ENCODE data around the gene PPP2R5C.

The PPP2R5C gene

DNA sequence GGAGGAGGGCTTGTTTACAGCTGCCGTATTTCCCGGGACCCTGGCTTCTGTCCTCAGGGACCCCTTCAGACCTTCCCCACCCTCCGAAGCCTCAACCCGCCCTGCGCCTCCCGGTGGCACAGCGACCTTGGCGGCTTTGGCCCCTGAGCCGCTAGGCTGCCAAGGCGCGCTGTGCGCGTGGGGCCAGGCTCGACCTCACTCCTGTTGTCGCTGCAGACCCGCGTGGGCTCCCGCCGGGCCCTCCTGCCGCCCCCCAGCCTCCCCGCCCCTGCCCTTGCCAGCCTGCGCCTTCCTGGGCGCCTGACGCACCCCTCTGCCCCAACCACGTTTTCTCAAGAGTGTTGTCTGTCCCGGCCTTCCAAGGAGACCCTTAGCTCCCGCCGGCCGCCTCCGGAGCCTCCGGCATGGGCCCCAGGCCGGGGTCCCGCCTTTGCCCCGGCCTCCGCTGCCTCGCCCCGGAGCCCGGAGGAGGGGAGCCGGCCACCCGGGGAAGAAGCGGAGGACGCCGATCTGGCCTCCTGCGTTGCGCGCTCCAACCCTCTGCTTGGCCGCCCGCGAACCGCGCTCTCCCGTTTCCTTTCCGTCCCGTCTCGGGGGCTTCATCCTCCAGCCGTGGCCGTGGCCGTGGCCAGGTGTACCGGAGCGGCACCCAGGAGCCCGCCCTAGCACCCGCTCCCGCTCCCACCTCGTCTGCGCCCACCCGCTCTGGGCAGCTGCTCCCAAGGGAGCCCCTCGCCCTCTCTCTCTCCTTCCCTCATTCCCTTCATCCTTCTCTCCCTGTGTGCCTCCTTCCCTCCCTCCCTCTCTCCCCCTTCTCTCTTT, 19.9 kb downstream of the PPP2R5C start:
- DNase-seq: no peak
- no peaks in the 10 kb centered on the region for H3K9me3 ChIP-seq (ENCODE audit: insufficient read depth, low read depth, low read length)
- H3K79me1 ChIP-seq (ENCODE audit: low read length): no peaks in the 10 kb centered on the region
- H4K12ac ChIP-seq (ENCODE audit: low read depth, low read length): no peak overlapping the region
- no peak overlapping the region for H4K91ac ChIP-seq (ENCODE audit: low read depth, low read length)
- no peak overlapping the region for H2BK5ac ChIP-seq (ENCODE audit: low read depth, low read length, poor library complexity)
- H3K9ac ChIP-seq (ENCODE audit: low read length): no peak overlapping the region
- H3K27me3 ChIP-seq (ENCODE audit: insufficient read depth, low read length): peaks cover 21% of the 10 kb centered on the region
- no peak overlapping the region for H3K23ac ChIP-seq (ENCODE audit: low read length)
- H3K27ac ChIP-seq (ENCODE audit: low read depth, low read length): no peak overlapping the region
- no peak overlapping the region for H2BK12ac ChIP-seq (ENCODE audit: low read length)
- WGBS (ENCODE audit: extremely low coverage, insufficient coverage, insufficient read length): no CpG with 5 or more reads among the region's 67 CpGs
- H2AFZ ChIP-seq (ENCODE audit: insufficient read depth, low read length, poor library complexity): no peak overlapping the region
- no peak overlapping the region for H3K18ac ChIP-seq (ENCODE audit: low read length)
- no peak overlapping the region for H2BK120ac ChIP-seq (ENCODE audit: insufficient read depth, low read length, poor library complexity)
- H4K8ac ChIP-seq (ENCODE audit: low read depth, low read length): no peak overlapping the region
- H3K4me1 ChIP-seq (ENCODE audit: control insufficient read depth in 1 of 2, insufficient read depth in 2 of 2, low read length in 2 of 2): peaks cover 4 to 8% of the 10 kb centered on the region in 2 experiments
- H2AK5ac ChIP-seq (ENCODE audit: low read length): no peak overlapping the region
- H3K4ac ChIP-seq (ENCODE audit: low read depth, low read length): no peak overlapping the region
- peak overlapping the region; percentile 23 for H3K4me3 ChIP-seq (ENCODE audit: low read depth, low read length)
- no peak overlapping the region for H3K14ac ChIP-seq (ENCODE audit: low read length)
- H3K79me2 ChIP-seq (ENCODE audit: control insufficient read depth, insufficient read depth, low read length, poor library complexity): no peaks in the 10 kb centered on the region
- peak overlapping the region; percentile 62 for H3K4me2 ChIP-seq (ENCODE audit: low read length)
- H3K36me3 ChIP-seq (ENCODE audit: control insufficient read depth in 1 of 2, insufficient read depth in 2 of 2, low read length in 2 of 2): no peaks in the 10 kb centered on the region

- Histone ChIP-seq H4K91ac (ENCODE audit: low read depth, low read length) (no peak overlapping the region), H3K9ac (ENCODE audit: low read length) (no peak overlapping the region), H3K18ac (ENCODE audit: low read length) (no peak overlapping the region), H3K79me1 (ENCODE audit: low read length) (no peaks in the 10 kb centered on the region), H3K4ac (ENCODE audit: low read depth, low read length) (no peak overlapping the region), H4K8ac (ENCODE audit: low read depth, low read length) (no peak overlapping the region), H3K4me1 (ENCODE audit: control insufficient read depth in 1 of 2, insufficient read depth in 2 of 2, low read length in 2 of 2) (peaks cover 4 to 8% of the 10 kb centered on the region in 2 experiments), H3K4me3 (ENCODE audit: low read depth, low read length) (no peak overlapping the region), H3K4me2 (ENCODE audit: low read length) (no peak overlapping the region), H3K27me3 (ENCODE audit: insufficient read depth, low read length) (peaks cover 21% of the 10 kb centered on the region), H2BK120ac (ENCODE audit: insufficient read depth, low read length, poor library complexity) (no peak overlapping the region), H4K12ac (ENCODE audit: low read depth, low read length) (no peak overlapping the region), H3K9me3 (ENCODE audit: insufficient read depth, low read depth, low read length) (no peaks in the 10 kb centered on the region), H3K14ac (ENCODE audit: low read length) (no peak overlapping the region), H3K23ac (ENCODE audit: low read length) (no peak overlapping the region), H3K36me3 (ENCODE audit: control insufficient read depth in 1 of 2, insufficient read depth in 2 of 2, low read length in 2 of 2) (no peaks in the 10 kb centered on the region), H2BK12ac (ENCODE audit: low read length) (no peak overlapping the region), H3K27ac (ENCODE audit: low read depth, low read length) (no peak overlapping the region), H2AK5ac (ENCODE audit: low read length) (no peak overlapping the region), H2BK5ac (ENCODE audit: low read depth, low read length, poor library complexity) (no peak overlapping the region), H2AFZ (ENCODE audit: insufficient read depth, low read length, poor library complexity) (no peak overlapping the region), H3K79me2 (ENCODE audit: control insufficient read depth, insufficient read depth, low read length, poor library complexity) (no peaks in the 10 kb centered on the region)
- no CpG with 5 or more reads among the region's 12 CpGs for WGBS (ENCODE audit: extremely low coverage, insufficient coverage, insufficient read length)
- DNase-seq: no peak
Observed at GRCh38 chr14:101783260-101784016, 21.9 kb downstream of the PPP2R5C start.

- H3K4ac ChIP-seq (ENCODE audit: low read depth, low read length): no peak overlapping the region
- H3K9ac ChIP-seq (ENCODE audit: low read length): no peak overlapping the region
- H3K27me3 ChIP-seq (ENCODE audit: insufficient read depth, low read length): peaks cover 20% of the 10 kb centered on the region
- no peaks in the 10 kb centered on the region for H3K79me2 ChIP-seq (ENCODE audit: control insufficient read depth, insufficient read depth, low read length, poor library complexity)
- H4K12ac ChIP-seq (ENCODE audit: low read depth, low read length): no peak overlapping the region
- H3K36me3 ChIP-seq (ENCODE audit: control insufficient read depth in 1 of 2, insufficient read depth in 2 of 2, low read length in 2 of 2): no peaks in the 10 kb centered on the region
- H3K27ac ChIP-seq (ENCODE audit: low read depth, low read length): no peak overlapping the region
- no peak overlapping the region for H2BK120ac ChIP-seq (ENCODE audit: insufficient read depth, low read length, poor library complexity)
- no peak overlapping the region for H2AFZ ChIP-seq (ENCODE audit: insufficient read depth, low read length, poor library complexity)
- no peak overlapping the region for H2AK5ac ChIP-seq (ENCODE audit: low read length)
- H3K4me1 ChIP-seq (ENCODE audit: control insufficient read depth in 1 of 2, insufficient read depth in 2 of 2, low read length in 2 of 2): peaks cover 4 to 8% of the 10 kb centered on the region in 2 experiments
- DNase-seq: no peak
- no peak overlapping the region for H3K23ac ChIP-seq (ENCODE audit: low read length)
- no peaks in the 10 kb centered on the region for H3K79me1 ChIP-seq (ENCODE audit: low read length)
- no peak overlapping the region for H3K4me3 ChIP-seq (ENCODE audit: low read depth, low read length)
- no peak overlapping the region for H3K18ac ChIP-seq (ENCODE audit: low read length)
- H3K14ac ChIP-seq (ENCODE audit: low read length): no peak overlapping the region
- no peak overlapping the region for H4K91ac ChIP-seq (ENCODE audit: low read depth, low read length)
- H2BK12ac ChIP-seq (ENCODE audit: low read length): no peak overlapping the region
- no peak overlapping the region for H4K8ac ChIP-seq (ENCODE audit: low read depth, low read length)
- H2BK5ac ChIP-seq (ENCODE audit: low read depth, low read length, poor library complexity): no peak overlapping the region
- H3K4me2 ChIP-seq (ENCODE audit: low read length): no peak overlapping the region
- WGBS (ENCODE audit: extremely low coverage, insufficient coverage, insufficient read length): no CpG with 5 or more reads among the region's 6 CpGs
- no peaks in the 10 kb centered on the region for H3K9me3 ChIP-seq (ENCODE audit: insufficient read depth, low read depth, low read length)
Observed at GRCh38 chr14:101784631-101785030, 23.1 kb downstream of the PPP2R5C start.

DNA sequence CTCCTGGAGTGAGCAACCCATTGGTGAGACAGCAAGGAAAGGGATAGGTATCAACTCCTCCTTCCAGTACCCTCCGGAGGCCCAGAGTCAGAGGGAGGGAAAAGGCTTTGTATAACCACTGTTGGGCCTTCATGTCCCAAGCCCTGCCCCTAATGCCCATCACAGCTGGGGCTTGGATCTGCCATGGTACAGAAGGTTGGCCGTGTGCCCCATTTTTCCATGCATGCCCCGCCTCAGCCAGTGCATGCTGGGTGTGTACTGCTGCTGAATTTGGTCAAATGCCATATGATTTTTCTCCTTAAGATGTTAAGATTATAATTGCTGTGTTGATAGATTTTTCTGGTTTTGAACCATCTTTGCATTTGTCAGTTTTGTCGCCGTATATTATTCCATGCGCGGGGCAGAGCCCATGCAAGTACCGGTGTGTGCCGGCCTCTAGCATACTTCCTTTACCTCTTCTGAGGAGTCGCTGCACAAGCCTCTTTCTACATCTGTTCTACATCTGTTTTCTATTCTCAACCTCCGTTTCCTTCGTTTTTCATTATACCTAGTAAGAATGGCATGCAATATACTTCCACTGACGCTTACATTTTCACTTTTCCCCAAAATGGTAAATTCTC, 26.6 kb downstream of the PPP2R5C start:
- Histone ChIP-seq H3K36me3 (ENCODE audit: control insufficient read depth in 1 of 2, insufficient read depth in 2 of 2, low read length in 2 of 2) (no peaks in the 10 kb centered on the region), H3K27me3 (ENCODE audit: insufficient read depth, low read length) (no peaks in the 10 kb centered on the region), H3K14ac (ENCODE audit: low read length) (no peak overlapping the region), H2BK12ac (ENCODE audit: low read length) (no peak overlapping the region), H3K9ac (ENCODE audit: low read length) (no peak overlapping the region), H4K8ac (ENCODE audit: low read depth, low read length) (no peak overlapping the region), H2AK5ac (ENCODE audit: low read length) (no peak overlapping the region), H2BK5ac (ENCODE audit: low read depth, low read length, poor library complexity) (no peak overlapping the region), H4K91ac (ENCODE audit: low read depth, low read length) (no peak overlapping the region), H3K4ac (ENCODE audit: low read depth, low read length) (no peak overlapping the region), H4K12ac (ENCODE audit: low read depth, low read length) (no peak overlapping the region), H3K4me1 (ENCODE audit: control insufficient read depth in 1 of 2, insufficient read depth in 2 of 2, low read length in 2 of 2) (no peaks in the 10 kb centered on the region), H2BK120ac (ENCODE audit: insufficient read depth, low read length, poor library complexity) (no peak overlapping the region), H3K23ac (ENCODE audit: low read length) (no peak overlapping the region), H2AFZ (ENCODE audit: insufficient read depth, low read length, poor library complexity) (no peak overlapping the region), H3K27ac (ENCODE audit: low read depth, low read length) (no peak overlapping the region), H3K79me2 (ENCODE audit: control insufficient read depth, insufficient read depth, low read length, poor library complexity) (no peaks in the 10 kb centered on the region), H3K4me3 (ENCODE audit: low read depth, low read length) (no peak overlapping the region), H3K9me3 (ENCODE audit: insufficient read depth, low read depth, low read length) (no peaks in the 10 kb centered on the region), H3K18ac (ENCODE audit: low read length) (no peak overlapping the region), H3K79me1 (ENCODE audit: low read length) (no peaks in the 10 kb centered on the region), H3K4me2 (ENCODE audit: low read length) (no peak overlapping the region)
- no CpG with 5 or more reads among the region's 13 CpGs for WGBS (ENCODE audit: extremely low coverage, insufficient coverage, insufficient read length)
- DNase-seq: no peak
